ENCODE measurements around the gene STIL. TPM values are rescaled to one million over a fixed set of nuclear protein-coding genes. Genes with fewer than 3 reads are reported as not detected.

The STIL gene
- total and polyA plus RNA-seq, 2 donors (not counting 3 experiments of a cell fraction or from before 2014, with no cell fraction given): 10.3 to 28.1 TPM

DNA sequence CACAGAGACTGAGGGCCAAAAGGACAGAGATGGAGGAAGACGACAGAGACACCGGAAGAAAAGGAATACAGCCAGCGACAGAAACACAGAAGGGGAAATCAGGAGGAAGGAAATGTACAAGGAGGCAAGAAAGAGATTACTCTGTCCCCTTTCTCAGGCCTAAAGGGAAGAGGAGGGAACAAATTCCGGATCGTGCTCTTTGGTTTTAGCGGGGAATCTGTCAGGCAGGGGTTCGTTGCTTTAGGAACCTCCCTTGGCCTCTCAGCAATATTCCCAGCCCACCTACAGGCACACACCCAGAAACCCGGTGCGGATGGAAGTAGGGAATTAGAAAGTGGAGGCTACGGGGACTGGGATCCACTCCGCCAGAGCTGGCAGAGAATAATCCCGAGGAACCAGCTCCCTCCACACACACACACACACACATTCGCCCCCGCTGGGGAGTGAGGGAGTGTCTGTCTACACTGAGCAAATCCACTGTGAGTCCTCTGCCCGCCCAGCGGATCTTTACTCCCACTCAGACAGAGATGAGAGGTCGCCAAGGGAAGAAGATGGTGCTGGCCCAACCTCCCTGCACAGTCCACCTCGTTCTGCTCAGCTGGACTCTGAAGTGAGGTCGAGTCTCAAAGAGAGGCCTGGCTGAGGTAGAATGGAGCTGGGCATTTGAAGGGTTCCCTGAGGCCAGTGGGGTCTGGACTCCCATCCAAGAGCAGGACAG lies 87.7 kb downstream of the STIL start:
- H2AFZ ChIP-seq (ENCODE audit: low read depth, low read length): peak overlapping the region; percentile 41
- peaks cover 68% of the 10 kb centered on the region for H3K79me2 ChIP-seq (ENCODE audit: control insufficient read depth, insufficient read depth, low read length)
- H3K4me2 ChIP-seq (ENCODE audit: insufficient read depth, low read length): peak overlapping the region; percentile 97
- FAIRE-seq: peak; percentile 81
- ChIA-PET POLR2A (interaction anchor here (0.8 to 2.2 kb wide), 3 partner anchors 13 to 622 kb away, joined by 3 to 9 read pairs (median 4); partner anchors contain the start of gene MKNK1), CTCF (interaction anchor here (1.1 to 7.0 kb wide), 8 partner anchors 9 to 211 kb away, joined by 3 to 76 read pairs (median 20); partner anchors contain the start of gene FOXD2)
- no peaks in the 10 kb centered on the region for H3K27me3 ChIP-seq (ENCODE audit: control insufficient read depth in 2 of 2, insufficient read depth in 2 of 2, low read length in 2 of 2)
- H3K4me1 ChIP-seq (ENCODE audit: control insufficient read depth, extremely low read depth, insufficient read depth, low read length): peaks cover 37% of the 10 kb centered on the region
- intact Hi-C loops (cut with micrococcal nuclease): loop anchor here (1.0 kb wide), 1 partner anchor 33 kb away; no protein-coding TSS in a partner anchor
- peak overlapping the region; percentile 65 for H3K27ac ChIP-seq (ENCODE audit: insufficient read depth, low read depth, low read length)
- no peaks in the 10 kb centered on the region for H3K9me3 ChIP-seq (replicated peaks; ENCODE audit: control insufficient read depth, insufficient read depth, low read length)
- TF ChIP-seq POLR2AphosphoS5 (IDR thresholded peaks at IDR 0.05; ENCODE audit: insufficient read depth, low read depth, low read length): peak; percentile 20
- TF ChIP-seq, protein P1, sequence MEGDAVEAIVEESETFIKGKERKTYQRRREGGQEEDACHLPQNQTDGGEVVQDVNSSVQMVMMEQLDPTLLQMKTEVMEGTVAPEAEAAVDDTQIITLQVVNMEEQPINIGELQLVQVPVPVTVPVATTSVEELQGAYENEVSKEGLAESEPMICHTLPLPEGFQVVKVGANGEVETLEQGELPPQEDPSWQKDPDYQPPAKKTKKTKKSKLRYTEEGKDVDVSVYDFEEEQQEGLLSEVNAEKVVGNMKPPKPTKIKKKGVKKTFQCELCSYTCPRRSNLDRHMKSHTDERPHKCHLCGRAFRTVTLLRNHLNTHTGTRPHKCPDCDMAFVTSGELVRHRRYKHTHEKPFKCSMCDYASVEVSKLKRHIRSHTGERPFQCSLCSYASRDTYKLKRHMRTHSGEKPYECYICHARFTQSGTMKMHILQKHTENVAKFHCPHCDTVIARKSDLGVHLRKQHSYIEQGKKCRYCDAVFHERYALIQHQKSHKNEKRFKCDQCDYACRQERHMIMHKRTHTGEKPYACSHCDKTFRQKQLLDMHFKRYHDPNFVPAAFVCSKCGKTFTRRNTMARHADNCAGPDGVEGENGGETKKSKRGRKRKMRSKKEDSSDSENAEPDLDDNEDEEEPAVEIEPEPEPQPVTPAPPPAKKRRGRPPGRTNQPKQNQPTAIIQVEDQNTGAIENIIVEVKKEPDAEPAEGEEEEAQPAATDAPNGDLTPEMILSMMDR (IDR thresholded peaks at IDR 0.05; ENCODE audit: extremely low read depth in 1 of 2, insufficient read depth in 1 of 2, low read depth in 1 of 2, low read length in 2 of 2): no peak
- H3K9ac ChIP-seq (replicated peaks; ENCODE audit: extremely low read depth, insufficient read depth, low read length): peak overlapping the region; percentile 64
- dilution Hi-C loops (cut with MboI; ENCODE audit: extremely low pct_ligation_motif_present, low sequenced_read_pairs): no loop called here
- H4K20me1 ChIP-seq (replicated peaks; ENCODE audit: control insufficient read depth, extremely low read depth, insufficient read depth, low read length): no peaks in the 10 kb centered on the region
- peak; percentile 44 for DNase-seq (ENCODE audit: low read depth, low spot score)
- H3K4me3 ChIP-seq (replicated peaks in 1 of 3; ENCODE audit: insufficient read depth in 1 of 3, low read depth in 1 of 3, low read length in 3 of 3): peak overlapping the region; percentile 3 to 93 (median 41)
- peaks cover 6 to 25% of the 10 kb centered on the region in 2 experiments for H3K36me3 ChIP-seq (ENCODE audit: control insufficient read depth in 2 of 2, extremely low read depth in 1 of 2, insufficient read depth in 2 of 2, low read length in 2 of 2)
- no peaks in the 10 kb centered on the region for H3K9me1 ChIP-seq (replicated peaks; ENCODE audit: control insufficient read depth, extremely low read depth, insufficient read depth, low read length)
- BruUV-seq (replicated peaks): no TSS peak
